Pancreas (tissue), 10 donors: ENCODE data around the gene SLC4A5. TPM values are rescaled to one million over a fixed set of nuclear protein-coding genes. Genes with fewer than 3 reads are reported as not detected.

Source experiments
- ATAC-seq, 4 donors: fragments of 200-7000 bp; cut with Tn5 transposase; one replicate each; pipeline versions ENCODE4 v1.8.0 to v1.9.1; 2020; ENCODE audit warnings: mild to moderate bottlenecking in 4 of 4, moderate library complexity in 4 of 4
- DNase-seq, 6 donors: peaks; one replicate each; pipeline ENCODE4 v3.0.0-alpha.2; 2020
- FAIRE-seq: peaks from 2 replicates; lab custom pipeline; 2012; peaks lifted over from hg19 to GRCh38; lab: Jason Lieb, UNC
- H3K27ac ChIP-seq, 4 donors: fragments of 200-600 bp; sonication (generic); 1 replicate in 3 of 4; 2 replicates in 1 of 4; pipeline versions ENCODE4 v1.5.0 to v1.8.0; 2020
- H3K27me3 ChIP-seq, 4 donors: fragments of 200-600 bp; one replicate each; pipeline ENCODE4 v1.8.0; 2021
- H3K36me3 ChIP-seq, 3 donors: fragments of 200-600 bp; sonication (generic) in 1 of 3; one replicate each; pipeline versions ENCODE4 v1.5.0 to v1.8.0; 2020 to 2021
- H3K4me1 ChIP-seq, 3 donors: fragments of 200-600 bp; one replicate each; pipeline ENCODE4 v1.8.0; 2021
- H3K4me3 ChIP-seq, 4 donors: fragments of 200-600 bp; sonication (generic) in 2 of 4; one replicate each; pipeline versions ENCODE4 v1.5.0 to v1.8.0; 2020 to 2021
- H3K9me3 ChIP-seq, 4 donors: fragments of 200-600 bp; one replicate each; pipeline ENCODE4 v1.8.0; 2021
- WGBS, 2 donors: extraction: QIAGEN DNeasy Blood & Tissue Kit; methylation state at CpG; one replicate each; pipeline ENCODE4 v1.1.7; 2013; 5-methylcytosine and 5-hydroxymethylcytosine counted together
- intact Hi-C, 3 donors: fragments of 100-400 bp; cut with DNase I; formaldehyde crosslinking; loops; one replicate each; pipeline versions ENCODE4 v1.11.1 to v1.14.2; 2022
- polyA plus RNA-seq, 2 donors: library from polyadenylated mRNA; stranded (reverse); fragments of 200-250 nt; gene quantifications; one replicate each; pipeline ENCODE4 v1.2.3, GENCODE V29; 2013
- total RNA-seq, 6 donors: library from RNA; stranded (reverse); fragmentation: NEBNext Ultra II Directional in 4 of 6; extraction: Animal tissue kit (Norgen Biotek cat#: 25700) in 4 of 6; gene quantifications; one replicate each; pipeline versions ENCODE4 v1.2.1 to v1.2.4, GENCODE V29; 2021 to 2023
- TF ChIP-seq, protein P1 (sequence below), 4 donors: fragments of 200-600 bp; sonication (generic) in 3 of 4; IDR thresholded peaks; one replicate each; pipeline versions ENCODE4 v1.5.0 to v1.8.0; 2021; ENCODE audit warnings: antibody characterized with exemption in 4 of 4
- donor health status: healthy with polysubstance abuse.
- donor health status: DM: no; HTN: no; CAD: no; lungs with moderate emphysema.
- donor health status: DM: no; HTN: no; CAD: no.
- donor health status: control.
- donor health status: control.
- donor health status: Bipolar disorder and iron deficiency.
- donor health status: DM: yes; HTN: yes; CAD: no.
- donor health status: DM: no; HTN: no; CAD: no.
- donor health status: DM: no; HTN: no; CAD: no.
- donor health status: DM: yes; HTN: yes; CAD: no.

SLC4A5 gene
- total and polyA plus RNA-seq, 8 donors = 0.60 to 2.2 (median 1.4) TPM

DNA sequence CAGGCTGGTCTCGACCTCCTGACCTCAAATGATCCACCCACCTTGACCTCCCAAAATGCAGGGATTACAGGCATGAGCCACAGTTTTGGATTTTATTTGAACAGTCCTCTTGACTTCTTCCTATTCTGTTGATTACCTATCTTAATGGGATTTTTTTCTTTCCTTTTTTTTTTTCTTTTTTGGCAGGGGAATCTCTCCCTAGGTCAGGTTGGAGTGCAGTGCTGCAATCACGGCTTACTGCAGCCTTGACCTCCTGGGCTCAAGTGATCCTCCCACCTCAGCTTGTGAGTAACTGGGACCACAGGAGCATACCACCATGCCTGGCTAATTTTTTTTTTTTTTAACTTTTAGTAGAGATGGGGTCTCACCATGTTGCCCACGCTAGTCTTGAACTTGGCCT is 142.0 kb downstream of the SLC4A5 start:
- DNase-seq (no peak), FAIRE-seq (no peak), ATAC-seq (no peak)
- Histone ChIP-seq H3K4me3 (no peak overlapping the region), H3K36me3 (no peaks in the 10 kb centered on the region), H3K27me3 (no peaks in the 10 kb centered on the region), H3K4me1 (peaks cover 10 to 29% (median 29%) of the 10 kb centered on the region in 3 donors), H3K27ac (no peak overlapping the region), H3K9me3 (no peaks in the 10 kb centered on the region)
- 51 to 61% methylated on average over 3 of the region's 3 CpGs for WGBS, 2 donors
- TF ChIP-seq, protein P1, sequence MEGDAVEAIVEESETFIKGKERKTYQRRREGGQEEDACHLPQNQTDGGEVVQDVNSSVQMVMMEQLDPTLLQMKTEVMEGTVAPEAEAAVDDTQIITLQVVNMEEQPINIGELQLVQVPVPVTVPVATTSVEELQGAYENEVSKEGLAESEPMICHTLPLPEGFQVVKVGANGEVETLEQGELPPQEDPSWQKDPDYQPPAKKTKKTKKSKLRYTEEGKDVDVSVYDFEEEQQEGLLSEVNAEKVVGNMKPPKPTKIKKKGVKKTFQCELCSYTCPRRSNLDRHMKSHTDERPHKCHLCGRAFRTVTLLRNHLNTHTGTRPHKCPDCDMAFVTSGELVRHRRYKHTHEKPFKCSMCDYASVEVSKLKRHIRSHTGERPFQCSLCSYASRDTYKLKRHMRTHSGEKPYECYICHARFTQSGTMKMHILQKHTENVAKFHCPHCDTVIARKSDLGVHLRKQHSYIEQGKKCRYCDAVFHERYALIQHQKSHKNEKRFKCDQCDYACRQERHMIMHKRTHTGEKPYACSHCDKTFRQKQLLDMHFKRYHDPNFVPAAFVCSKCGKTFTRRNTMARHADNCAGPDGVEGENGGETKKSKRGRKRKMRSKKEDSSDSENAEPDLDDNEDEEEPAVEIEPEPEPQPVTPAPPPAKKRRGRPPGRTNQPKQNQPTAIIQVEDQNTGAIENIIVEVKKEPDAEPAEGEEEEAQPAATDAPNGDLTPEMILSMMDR (IDR thresholded peaks at IDR 0.05) = no peak
- intact Hi-C loops = no loop called here

DNA sequence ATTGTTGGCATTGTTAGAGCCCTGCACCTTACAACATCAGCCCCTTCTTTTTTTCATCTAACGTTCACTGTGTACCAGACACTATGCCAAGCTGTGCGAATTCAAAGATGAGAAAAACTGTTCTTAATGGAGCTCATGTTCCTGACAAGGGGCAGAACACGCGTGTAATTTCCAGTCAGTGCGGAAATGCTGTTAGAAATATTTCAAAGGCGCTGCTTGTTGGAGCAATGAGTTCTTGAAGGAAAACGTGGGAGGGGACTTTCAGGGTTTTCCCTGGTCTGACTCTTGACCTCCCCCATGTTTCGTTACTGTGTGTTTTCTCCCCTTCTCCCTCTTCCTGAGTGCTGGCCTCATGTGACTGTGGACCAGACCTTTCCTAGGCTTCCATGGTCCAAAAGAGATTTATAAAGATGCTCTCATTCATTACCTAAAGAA is 143.3 kb downstream of the SLC4A5 start:
- Histone ChIP-seq H3K27ac (no peak overlapping the region), H3K4me1 (peaks cover 6 to 21% (median 17%) of the 10 kb centered on the region in 3 donors), H3K4me3 (peak overlapping the region in 3 of 4 donors; percentile 53 to 65 (median 61)), H3K36me3 (no peaks in the 10 kb centered on the region), H3K27me3 (no peaks in the 10 kb centered on the region), H3K9me3 (no peaks in the 10 kb centered on the region)
- ATAC-seq (no peak), DNase-seq (no peak), FAIRE-seq (no peak)
- TF ChIP-seq, protein P1 (IDR thresholded peaks at IDR 0.05) = no peak
- WGBS, 2 donors = 15 to 23% methylated on average over 8 of the region's 8 CpGs
- intact Hi-C loops = no loop called here

DNA sequence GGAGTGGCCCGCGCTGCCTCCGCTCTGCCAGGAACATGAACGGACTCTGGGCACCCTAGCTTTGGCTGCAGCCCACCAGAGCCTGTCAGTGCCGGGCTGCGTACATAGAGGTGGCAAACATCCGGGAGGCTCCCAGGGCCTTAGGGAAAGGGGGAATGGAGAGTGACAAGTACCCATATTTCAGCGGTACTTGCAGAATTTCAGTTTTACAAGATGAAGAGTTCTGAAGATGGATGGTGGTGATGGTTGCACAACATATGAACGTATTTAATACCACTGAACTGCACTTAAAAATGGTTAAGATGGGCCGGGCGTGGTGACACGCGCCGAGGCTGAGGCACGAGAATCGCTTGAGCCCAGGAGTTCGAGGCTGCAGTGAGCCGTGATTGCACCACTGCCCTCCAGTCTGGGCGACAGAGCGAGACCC is 143.9 kb downstream of the SLC4A5 start:
- Histone ChIP-seq H3K9me3 (no peaks in the 10 kb centered on the region), H3K36me3 (no peaks in the 10 kb centered on the region), H3K27ac (peak overlapping the region; percentile 73 to 84 (median 78)), H3K27me3 (no peaks in the 10 kb centered on the region), H3K4me3 (peak overlapping the region; percentile 53 to 92 (median 63)), H3K4me1 (peaks cover 6 to 21% (median 16%) of the 10 kb centered on the region in 3 donors)
- WGBS, 2 donors = 2 to 5% methylated on average over 20 of the region's 20 CpGs
- ATAC-seq (no peak), DNase-seq (no peak), FAIRE-seq (no peak)
- intact Hi-C loops = no loop called here
- TF ChIP-seq, protein P1 (IDR thresholded peaks at IDR 0.05) = no peak

DNA sequence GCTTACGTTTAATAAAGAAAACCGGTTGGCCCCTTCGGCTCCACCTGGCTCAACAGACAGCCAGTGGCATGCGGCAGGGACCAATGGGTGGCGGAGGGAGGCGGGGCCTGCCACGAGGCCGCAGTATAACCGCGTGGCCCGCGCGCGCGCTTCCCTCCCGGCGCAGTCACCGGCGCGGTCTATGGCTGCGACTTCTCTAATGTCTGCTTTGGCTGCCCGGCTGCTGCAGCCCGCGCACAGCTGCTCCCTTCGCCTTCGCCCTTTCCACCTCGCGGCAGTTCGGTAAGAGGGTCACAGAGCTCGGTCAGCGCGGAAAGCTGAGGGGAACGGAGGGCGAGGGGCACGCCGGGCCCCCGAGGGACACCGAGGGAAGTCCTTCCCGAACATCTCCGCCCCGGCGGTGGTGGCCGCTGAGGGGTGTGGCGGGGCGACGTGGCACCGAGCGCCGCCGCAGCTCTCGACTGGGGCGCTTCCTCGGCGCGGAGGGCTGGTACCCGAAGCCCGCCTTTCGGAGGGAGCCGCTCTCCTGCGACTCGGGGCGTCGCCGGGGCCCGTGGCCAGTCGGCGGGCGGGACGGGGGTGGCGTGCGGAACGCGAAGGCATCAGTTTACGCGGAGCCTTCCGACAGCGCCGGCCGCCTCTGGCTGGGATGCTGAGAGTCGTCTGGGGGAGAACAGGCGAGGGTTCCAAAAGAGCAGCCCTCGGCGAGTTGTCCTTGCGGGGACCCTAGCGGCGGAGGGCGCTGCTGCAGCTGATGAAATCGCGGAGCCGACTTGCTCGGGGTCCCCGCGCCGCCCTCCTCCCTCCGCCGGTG is 144.5 kb downstream of the SLC4A5 start, which contains the start of gene MTHFD2:
Gene MTHFD2 (plus strand): TSS at position 155 of the 814 bp plus-strand sequence. CDS start 27 bp downstream, at position 182.
- Histone ChIP-seq H3K27me3 (no peaks in the 10 kb centered on the region), H3K9me3 (no peaks in the 10 kb centered on the region), H3K27ac (peak within 1 kb of the TSS; percentile 73 to 84 (median 78)), H3K4me3 (peak within 1 kb of the TSS; percentile 53 to 92 (median 63)), H3K36me3 (no peaks in the 10 kb centered on the region), H3K4me1 (peaks cover 6 to 21% (median 16%) of the 10 kb centered on the region in 3 donors)
- WGBS, 2 donors = 1% methylated on average over 81 to 96 of the region's 96 CpGs
- peak; percentile 90 to 96 (median 94) for DNase-seq
- intact Hi-C loops = no loop called here
- FAIRE-seq = no peak
- peak; percentile 95 to 99 (median 97) for ATAC-seq
- TF ChIP-seq, protein P1 (IDR thresholded peaks at IDR 0.05) = peak; percentile 64 to 76 (median 69)
